GM03348 (cell line): ENCODE measurements around the gene MTCH1.

Experiments used
- DNase-seq: peaks from one replicate; pipeline ENCODE4 v3.0.0; 2012; ENCODE audit warnings: low spot score

The MTCH1 gene

GRCh38 chr6:36985808-36986703 is at the start of gene MTCH1:
Gene MTCH1 (minus strand): TSS chr6:36986196. CDS start chr6:36986173, 23 bp downstream.
- peak; percentile 97 for DNase-seq

- no peak for DNase-seq
Measured at GRCh38 chr6:37033819-37034795, 48.1 kb upstream of the MTCH1 start.

- no peak for DNase-seq
Measured at GRCh38 chr6:37033255-37033654, 47.3 kb upstream of the MTCH1 start.

- no peak for DNase-seq
Measured at GRCh38 chr6:37032239-37032638, 46.2 kb upstream of the MTCH1 start.

GRCh38 chr6:37030599-37030998 is 44.6 kb upstream of the MTCH1 start:
- DNase-seq, result no peak

- peak; percentile 84 for DNase-seq
Measured at GRCh38 chr6:37029249-37029971, 43.4 kb upstream of the MTCH1 start.

- DNase-seq, result no peak
Measured at GRCh38 chr6:37027811-37028469, 41.9 kb upstream of the MTCH1 start.

GRCh38 chr6:37027036-37027720 is 41.2 kb upstream of the MTCH1 start:
- DNase-seq, result no peak

- no peak for DNase-seq
Measured at GRCh38 chr6:37025621-37026466, 39.8 kb upstream of the MTCH1 start.

- DNase-seq, result peak; percentile 60
Measured at GRCh38 chr6:37024656-37025337, 38.8 kb upstream of the MTCH1 start.

- DNase-seq, result no peak
Measured at GRCh38 chr6:37022135-37022863, 36.3 kb upstream of the MTCH1 start.

GRCh38 chr6:37021356-37022129 is 35.5 kb upstream of the MTCH1 start:
- peak; percentile 36 for DNase-seq

- DNase-seq, result no peak
Measured at GRCh38 chr6:37020812-37021211, 34.8 kb upstream of the MTCH1 start.

GRCh38 chr6:37020381-37020780 is 34.4 kb upstream of the MTCH1 start:
- DNase-seq, result no peak

GRCh38 chr6:37019065-37019450 is 33.1 kb upstream of the MTCH1 start:
- no peak for DNase-seq

- peak; percentile 93 for DNase-seq
Measured at GRCh38 chr6:37018198-37019064, 32.4 kb upstream of the MTCH1 start.
